ENCODE data around the gene SMPD2.

- TF ChIP-seq POLR2A (IDR thresholded peaks at IDR 0.05; ENCODE audit: low read depth, low read length) (no peak), POLR2AphosphoS5 (IDR thresholded peaks at IDR 0.05; ENCODE audit: low read depth, low read length) (no peak), TAF1 (IDR thresholded peaks at IDR 0.05; ENCODE audit: low read depth, low read length) (no peak), SPI1 (IDR thresholded peaks at IDR 0.05; ENCODE audit: low read depth, low read length) (no peak), POU2F2 (IDR thresholded peaks at IDR 0.05; ENCODE audit: low read depth, low read length) (no peak)
These were observed 40.5 kb downstream of the SMPD2 start for GRCh38 chr6:109480993-109481480.

Measured in GM12891 (cell line).